DMS114 treated with DMSO at 0.1 percent for 48 hours (cell line): ENCODE measurements around the gene TH.

Experiments
- DNase-seq: peaks from one replicate; lab custom pipeline; 2025; ENCODE audit not compliant: unreplicated experiment; lab: John Stamatoyannopoulos, UW

Gene TH

GRCh38 chr11:2171591-2172003, at the start of gene TH:
Gene TH, minus strand, starts transcription at chr11:2171815. Its CDS starts 29 bp downstream, at chr11:2171786.
- DNase-seq, result no peak

- DNase-seq, result no peak
These were observed 49.4 kb upstream of the TH start for GRCh38 chr11:2221024-2221423.

DNA sequence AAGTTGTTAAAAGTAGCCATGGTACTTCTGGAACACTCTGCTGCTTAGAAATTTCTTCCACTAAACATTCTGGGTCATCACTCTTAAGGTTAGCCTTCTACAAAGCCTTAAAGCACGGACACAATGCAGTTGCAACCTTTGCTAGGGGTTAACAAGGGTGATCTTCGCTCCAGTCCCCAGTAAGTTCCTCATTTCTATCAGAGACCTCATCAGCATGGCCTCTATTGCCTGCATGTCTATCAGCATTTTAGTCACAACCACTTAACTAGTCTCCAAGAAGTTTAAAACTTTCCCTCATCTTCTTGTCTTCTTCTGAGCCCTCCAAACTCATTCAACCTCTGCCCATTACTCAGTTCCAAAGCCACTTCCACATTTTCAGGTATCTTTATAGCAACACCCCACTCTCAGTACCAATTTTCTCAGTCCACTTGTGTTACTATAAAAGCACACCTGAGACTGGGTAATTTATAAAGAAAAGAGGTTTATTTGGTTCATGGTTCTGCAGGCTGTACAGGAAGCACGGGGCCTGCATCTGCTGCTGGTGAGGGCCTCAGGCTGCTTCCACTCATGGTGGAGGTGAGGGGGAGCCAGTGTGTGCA, 48.7 kb upstream of the TH start:
- DNase-seq, result no peak

DNA sequence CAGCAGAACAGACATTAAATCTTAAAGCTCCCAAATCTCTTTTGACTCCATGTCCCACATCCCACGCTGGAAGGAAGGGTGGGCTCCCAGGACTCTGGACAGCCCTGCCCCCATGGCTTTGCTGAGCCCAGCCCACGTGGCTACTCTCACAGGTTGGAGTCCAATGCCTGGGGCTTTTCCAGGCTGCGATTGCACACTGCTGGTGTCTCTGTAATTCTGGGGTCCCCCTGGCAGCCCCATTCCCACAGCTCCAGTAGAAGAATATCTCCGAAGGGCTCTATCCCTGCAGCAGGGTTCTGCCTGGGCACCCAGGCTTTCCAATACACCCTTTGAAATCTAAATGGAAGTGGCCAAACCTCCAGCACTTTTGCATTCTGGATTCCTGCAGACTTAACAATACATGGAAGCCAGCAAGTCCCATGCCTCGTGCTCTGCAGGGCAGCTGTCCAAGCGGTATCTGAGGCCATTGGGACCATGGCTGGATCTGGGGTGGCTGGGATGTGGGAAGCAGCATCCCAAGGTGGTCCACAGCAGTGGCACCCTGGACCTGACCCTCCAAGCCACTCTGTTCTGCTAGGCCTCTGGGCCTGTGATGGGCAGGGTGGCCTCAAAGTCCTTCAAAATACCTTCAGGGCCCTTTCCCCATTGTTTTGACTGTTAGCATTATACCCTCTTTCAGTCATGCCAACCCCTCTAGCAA, 47.9 kb upstream of the TH start:
- no peak for DNase-seq

GRCh38 chr11:2218031-2218633, 46.5 kb upstream of the TH start:
- no peak for DNase-seq

GRCh38 chr11:2217211-2218030, 45.8 kb upstream of the TH start:
- DNase-seq, result no peak

- no peak for DNase-seq
These were observed 44.9 kb upstream of the TH start for GRCh38 chr11:2216400-2217064.

DNA sequence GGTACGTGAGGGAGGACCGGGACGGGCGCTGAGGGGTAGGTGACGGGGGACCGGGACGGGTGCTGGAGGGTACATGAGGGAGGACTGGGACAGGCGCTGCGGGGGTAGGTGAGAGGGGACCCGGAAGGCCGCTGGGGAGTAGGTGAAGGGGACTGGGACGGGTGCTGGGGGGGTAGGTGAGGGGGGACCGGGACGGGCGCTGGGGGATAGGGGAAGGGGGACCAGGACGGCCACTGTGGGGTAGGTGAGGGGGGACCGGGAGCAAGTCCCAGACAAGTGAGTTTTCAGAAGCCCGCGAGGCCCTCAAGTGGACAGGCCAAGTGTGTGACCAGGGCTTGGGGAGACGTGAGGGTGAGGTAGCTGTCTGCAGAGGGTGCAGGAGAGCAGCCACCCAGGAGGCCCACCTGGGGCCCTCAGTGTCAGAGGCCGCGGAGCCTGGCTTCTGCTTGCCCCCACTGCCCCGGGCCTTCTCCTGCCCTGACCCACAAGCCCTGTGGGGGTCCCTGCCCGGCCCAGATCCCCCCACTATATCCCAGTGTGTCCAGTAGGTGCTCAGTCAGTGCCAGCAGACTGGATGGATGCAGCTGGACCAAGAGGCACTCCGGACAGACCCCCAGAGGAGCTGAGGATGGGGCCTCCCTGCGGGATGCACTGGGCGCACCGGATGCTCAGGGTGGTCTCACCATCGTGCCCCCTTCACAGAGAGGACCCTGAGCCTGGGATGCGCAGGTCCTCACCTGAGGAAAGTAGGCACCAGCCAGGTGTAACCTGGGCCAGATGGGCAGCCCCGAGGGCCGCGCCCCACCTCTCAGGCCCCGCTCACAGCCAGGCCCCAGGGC, 44.2 kb upstream of the TH start:
- no peak for DNase-seq

GRCh38 chr11:2215230-2215560, 43.6 kb upstream of the TH start:
- no peak for DNase-seq

DNA sequence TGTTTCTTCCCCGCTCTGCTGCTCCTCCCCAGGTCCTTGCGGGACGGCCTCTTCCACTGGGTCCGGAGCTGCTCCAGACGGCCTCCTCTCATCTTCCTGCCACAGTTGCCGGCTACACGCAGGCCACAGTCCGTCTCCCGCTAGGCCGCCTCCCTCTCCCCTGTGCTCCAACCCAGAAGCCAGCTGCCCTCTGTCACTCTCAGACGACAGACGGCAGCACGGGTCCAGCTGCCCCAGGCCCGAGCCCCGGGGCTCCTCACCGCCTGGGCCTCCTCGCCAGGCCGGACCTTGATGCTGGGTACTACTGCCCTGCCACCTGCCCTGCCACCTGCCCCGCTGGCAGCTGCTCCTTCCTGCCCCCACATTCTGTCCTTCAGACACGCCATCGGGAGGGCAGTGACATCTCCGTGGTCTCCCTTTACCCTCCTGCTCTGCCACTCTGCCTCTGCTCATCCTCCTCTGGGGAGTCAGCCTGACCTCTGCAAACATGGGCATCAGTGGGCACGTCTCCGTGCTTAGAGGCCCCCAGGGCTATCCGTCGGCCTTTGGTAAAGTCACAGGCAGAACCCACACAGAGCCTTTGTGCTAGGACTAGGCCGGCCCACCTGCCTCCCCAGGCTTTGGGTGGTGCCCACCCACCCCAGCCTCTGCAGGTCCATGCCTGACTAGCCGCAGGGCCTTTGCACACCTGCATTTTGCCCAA, 43.1 kb upstream of the TH start:
- no peak for DNase-seq

DNA sequence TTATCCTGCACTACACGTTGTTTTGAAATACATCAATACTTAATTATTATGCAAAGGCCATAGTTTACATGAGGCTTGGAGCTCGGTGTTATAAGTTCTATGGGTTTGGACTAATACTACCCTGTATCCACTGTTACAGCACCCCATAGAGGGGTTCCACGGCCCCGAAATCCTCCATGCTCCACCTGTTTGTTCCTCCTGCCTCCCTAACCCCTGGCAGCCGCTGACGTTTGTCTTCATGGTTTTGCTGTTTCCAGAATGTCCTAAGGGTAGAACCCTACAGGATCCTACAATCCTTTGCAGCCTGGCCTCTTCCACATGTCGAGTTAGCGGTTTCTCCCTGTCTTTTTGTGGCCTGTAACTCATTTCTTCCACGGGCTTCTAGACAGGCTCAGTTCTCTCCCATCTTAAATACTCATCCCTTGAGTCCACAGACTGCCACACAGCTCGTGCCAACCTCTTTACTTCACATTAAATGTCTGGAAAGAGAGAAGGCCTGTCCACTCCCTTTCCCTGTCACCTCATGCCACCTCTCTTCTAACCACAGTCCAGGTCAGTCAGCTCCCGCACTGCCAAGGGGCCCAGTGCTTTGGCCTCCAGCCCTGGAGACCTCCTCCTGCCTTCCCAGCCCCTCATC, 42.4 kb upstream of the TH start:
- DNase-seq, result no peak

DNA sequence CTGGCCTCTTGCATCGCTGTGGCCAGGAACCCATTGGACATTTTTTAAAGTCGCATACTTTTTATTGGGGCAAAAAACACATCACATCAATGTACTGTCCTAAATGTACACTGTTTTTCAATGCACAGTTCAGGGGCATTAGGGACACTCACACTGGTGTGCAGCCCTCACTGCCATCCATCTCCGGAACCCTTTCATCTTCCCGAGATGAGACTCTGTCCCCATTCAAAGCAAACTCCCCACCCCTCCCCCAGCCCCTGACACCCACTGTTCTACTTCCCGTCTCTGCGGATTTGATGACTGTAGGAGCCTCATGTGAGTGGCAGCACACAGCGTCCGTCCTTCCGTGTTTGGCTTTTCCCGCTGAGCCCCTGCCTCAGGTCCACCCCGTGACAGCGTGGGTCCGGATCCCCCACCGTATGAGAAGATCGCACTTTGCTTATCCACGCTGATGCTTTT, 41.8 kb upstream of the TH start:
- no peak for DNase-seq

GRCh38 chr11:2212411-2213251, 41.0 kb upstream of the TH start:
- no peak for DNase-seq

DNA sequence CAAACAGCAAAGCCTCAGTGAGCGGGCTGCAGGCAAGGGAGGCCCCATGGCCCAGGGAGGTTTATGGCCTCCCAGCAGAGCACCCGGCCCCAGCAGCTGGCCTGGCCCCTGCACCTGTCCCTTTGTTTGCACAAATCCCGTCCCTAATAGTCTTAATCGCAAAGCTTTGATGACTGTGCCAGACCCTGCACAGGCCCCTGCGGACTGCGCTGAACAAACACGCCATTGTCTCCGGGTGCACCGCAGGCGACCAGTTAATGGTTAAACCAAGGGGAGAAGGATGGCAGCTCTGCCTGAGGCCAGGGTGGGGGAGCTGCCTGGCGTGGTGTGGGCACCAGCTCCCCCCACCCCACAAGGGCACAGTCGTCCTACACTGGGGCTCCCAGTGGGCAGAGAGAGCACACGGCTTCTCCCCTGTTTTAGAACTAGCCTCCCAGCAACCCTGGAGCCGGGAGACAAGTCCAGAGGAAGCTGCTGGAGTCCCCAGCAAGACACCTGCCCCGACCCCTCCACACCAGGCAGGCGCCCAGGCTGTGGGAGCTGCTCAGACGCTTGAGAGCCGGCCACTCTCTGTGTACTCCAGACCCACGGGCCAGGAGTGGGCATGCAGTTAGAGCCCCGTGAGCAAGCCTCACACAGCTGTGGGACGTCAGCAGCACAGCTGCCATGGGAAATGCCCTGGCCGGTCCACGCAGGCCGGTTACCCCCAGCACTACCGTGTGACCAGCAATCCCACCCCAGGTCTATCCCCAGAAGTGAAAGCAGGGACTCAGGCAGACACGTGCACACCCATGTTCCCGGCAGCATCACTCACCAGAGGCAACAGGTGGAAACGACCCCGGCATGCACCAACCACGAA, 39.7 kb upstream of the TH start:
- DNase-seq, result no peak

DNA sequence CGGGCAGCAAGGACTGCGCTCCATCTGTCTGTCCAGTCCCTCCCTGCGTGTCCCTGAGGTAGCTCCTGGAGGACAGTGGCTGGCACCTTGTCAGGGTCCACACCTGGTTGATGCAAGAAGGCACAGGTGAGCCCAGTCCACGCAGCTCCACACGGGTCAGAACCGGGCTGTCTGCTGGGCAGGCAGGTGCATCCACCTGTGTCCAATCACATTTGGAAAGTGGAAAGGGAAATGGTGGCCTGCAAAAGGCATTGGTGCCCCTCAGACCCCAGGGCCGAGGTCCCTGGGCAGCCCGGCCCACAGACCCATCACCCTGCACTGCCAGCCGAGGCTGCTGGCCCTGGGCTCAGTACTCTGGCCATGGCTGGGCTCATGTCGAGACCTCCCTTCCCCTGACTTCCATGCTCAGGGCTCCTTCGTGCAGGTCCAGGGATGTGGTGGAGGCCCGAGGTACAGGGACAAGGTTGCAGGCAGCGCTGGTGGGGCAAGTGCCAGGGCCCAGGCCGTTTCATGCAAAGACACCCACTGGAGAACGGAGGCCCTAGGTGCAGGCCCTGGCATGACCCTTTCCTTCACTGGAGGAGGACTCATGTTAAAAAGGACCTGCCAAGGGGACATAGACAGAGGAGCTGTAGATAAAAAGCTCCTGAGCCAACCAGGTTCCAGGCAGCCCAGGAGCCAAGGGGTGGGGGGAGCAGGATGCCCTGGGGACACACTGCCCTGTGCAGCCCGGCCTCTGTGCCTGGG, 38.9 kb upstream of the TH start:
- no peak for DNase-seq

GRCh38 chr11:2209900-2210321, 38.3 kb upstream of the TH start:
- DNase-seq, result no peak

GRCh38 chr11:2209370-2209801, 37.8 kb upstream of the TH start:
- DNase-seq, result no peak
